Measurements from ENCODE around the gene CFAP99. TPM values are rescaled to one million over a fixed set of nuclear protein-coding genes. Genes with fewer than 3 reads are reported as not detected.

Gene CFAP99
- total and polyA plus RNA-seq, 2 of the 8 experiments (the other 6 are each of a cell fraction or from before 2014, with no cell fraction given) = not detected

- no peak for TF ChIP-seq RNF2 (IDR thresholded peaks at IDR 0.05; ENCODE audit: borderline replicate concordance, low read depth, low read length, missing control alignments, poor library complexity, severe bottlenecking)
- TF ChIP-seq ATF3 (IDR thresholded peaks at IDR 0.05; ENCODE audit: insufficient read depth, low read depth, low read length) = no peak
- no peak for TF ChIP-seq EP300 (IDR thresholded peaks at IDR 0.05; ENCODE audit: borderline replicate concordance in 1 of 2, low read depth in 2 of 2, low read length in 2 of 2)
- no peak for TF ChIP-seq ZNF274 (IDR thresholded peaks at IDR 0.05; ENCODE audit: borderline replicate concordance, extremely low read depth, low read length)
- no peak for TF ChIP-seq BACH1 (IDR thresholded peaks at IDR 0.05; ENCODE audit: low read length)
- no peak for TF ChIP-seq SP4 (IDR thresholded peaks at IDR 0.05; ENCODE audit: low read length)
- no peak for TF ChIP-seq KDM1A (IDR thresholded peaks at IDR 0.05; ENCODE audit: borderline replicate concordance, low read length)
- no peak for TF ChIP-seq BCL11A (IDR thresholded peaks at IDR 0.05; ENCODE audit: low read depth in 2 of 2, low read length in 2 of 2)
- no peak for TF ChIP-seq BRCA1 (IDR thresholded peaks at IDR 0.05; ENCODE audit: low read depth, low read length)
- no peak for TF ChIP-seq NRF1 (IDR thresholded peaks at IDR 0.05; ENCODE audit: low read depth, low read length)
Measured at GRCh38 chr4:2370597-2371320, 48.0 kb upstream of the CFAP99 start (continued).

Data from H1 (cell line).